ENCODE measurements around the gene SSX4. TPM values are rescaled to one million over a fixed set of nuclear protein-coding genes. Genes with fewer than 3 reads are reported as not detected.

SSX4 gene
- total RNA-seq, 120 experiments from 2014 or later, result not detected

Other genes starting within 250 kb of the SSX4 start
- gene SSX5, start 186.7 kb upstream of the SSX4 start, total RNA-seq, result not detected
- not detected for gene SSX1, start 128.1 kb upstream of the SSX4 start, total RNA-seq
- not detected for gene SSX3, start 26.8 kb upstream of the SSX4 start, total RNA-seq
- not detected for gene SSX4B, start 28.4 kb downstream of the SSX4 start, total RNA-seq
- 10 to 100 TPM in 104 of 120 experiments, 1 to 10 TPM in 16; 5.3 to 51.8 (median 17.5) TPM for gene SLC38A5, start 86.7 kb downstream of the SSX4 start, total RNA-seq
- gene FTSJ1, start 92.7 kb downstream of the SSX4 start, total RNA-seq, result 10 to 100 TPM; 18.1 to 39.2 (median 27.8) TPM
- gene PORCN, start 125.5 kb downstream of the SSX4 start, total RNA-seq, result 10 to 100 TPM; 13.7 to 42.8 (median 26.2) TPM
- 10 to 100 TPM; 13.5 to 43.9 (median 25.0) TPM for gene EBP, start 138.3 kb downstream of the SSX4 start, total RNA-seq
- gene TBC1D25, start 156.2 kb downstream of the SSX4 start, total RNA-seq, result 10 to 100 TPM; 15.0 to 35.0 (median 22.4) TPM
- gene RBM3, start 190.9 kb downstream of the SSX4 start, total RNA-seq, result 100 to 1,000 TPM in 10 of 120 experiments, 10 to 100 TPM in 110; 24.6 to 159 (median 56.4) TPM
- 100 to 1,000 TPM in 117 of 120 experiments, 10 to 100 TPM in 3; 86.7 to 175 (median 126) TPM for gene WDR13, start 214.0 kb downstream of the SSX4 start, total RNA-seq